ENCODE measurements around the gene PIR. TPM values are rescaled to one million over a fixed set of nuclear protein-coding genes. Genes with fewer than 3 reads are reported as not detected.

The PIR gene
- total and polyA plus RNA-seq, 2 of the 8 experiments (the other 6 are each of a cell fraction or from before 2014, with no cell fraction given): 6.4 to 10.3 TPM

- no peak for TF ChIP-seq CHD7 (IDR thresholded peaks at IDR 0.05; ENCODE audit: insufficient replicate concordance, low read length)
- no peak for TF ChIP-seq GTF2F1 (IDR thresholded peaks at IDR 0.05; ENCODE audit: borderline replicate concordance, low read depth, low read length)
- no peak for TF ChIP-seq POU5F1 (IDR thresholded peaks at IDR 0.05; ENCODE audit: low read depth, low read length)
- no peak for TF ChIP-seq RNF2 (IDR thresholded peaks at IDR 0.05; ENCODE audit: borderline replicate concordance, low read depth, low read length, missing control alignments, poor library complexity, severe bottlenecking)
- TF ChIP-seq SP1 (IDR thresholded peaks at IDR 0.05; ENCODE audit: low read depth, low read length): no peak
- no peak for TF ChIP-seq E2F6 (IDR thresholded peaks at IDR 0.05)
- no peak for TF ChIP-seq EP300 (IDR thresholded peaks at IDR 0.05; ENCODE audit: borderline replicate concordance in 1 of 2, low read depth in 2 of 2, low read length in 2 of 2)
Observed at GRCh38 chrX:15358533-15358932, 134.6 kb downstream of the PIR start (continued).

All from H1 (cell line).